ENCODE measurements around the gene PIP. TPM values are rescaled to one million over a fixed set of nuclear protein-coding genes. Genes with fewer than 3 reads are reported as not detected.

PIP gene
- total and polyA plus RNA-seq, 4 donors, result 1.5 to 43.4 (median 36.2) TPM

- TF ChIP-seq CTCF (IDR thresholded peaks at IDR 0.05; ENCODE audit: control extremely low read depth, extremely low read depth), result no peak
- no peak overlapping the region for H3K27ac ChIP-seq (ENCODE audit: low read depth in 1 of 2, low read length in 1 of 2)
- ATAC-seq (ENCODE audit: insufficient read depth, low FRiP score) (no peak), DNase-seq (no peak)
- peaks cover 0 to 3% (median 0%) of the 10 kb centered on the region in 3 donors for H3K27me3 ChIP-seq (ENCODE audit: control insufficient read depth in 3 of 3, insufficient read depth in 3 of 3, low read length in 2 of 3)
- no peaks in the 10 kb centered on the region for H3K4me1 ChIP-seq (ENCODE audit: control insufficient read depth in 5 of 5, insufficient read depth in 5 of 5, low read length in 5 of 5)
- no peak overlapping the region for H3K4me3 ChIP-seq
- H3K36me3 ChIP-seq (ENCODE audit: control insufficient read depth in 4 of 4, insufficient read depth in 4 of 4, low read length in 4 of 4), result no peaks in the 10 kb centered on the region
- no peak overlapping the region for H3K9ac ChIP-seq (ENCODE audit: insufficient read depth in 1 of 2, low read length in 2 of 2)
- peaks cover 0 to 2% (median 1%) of the 10 kb centered on the region in 4 donors for H3K9me3 ChIP-seq (ENCODE audit: control insufficient read depth in 4 of 4, insufficient read depth in 3 of 4, low read length in 3 of 4)
These were observed 2.4 kb upstream of the PIP start for GRCh38 chr7:143129477-143129876.

- H3K36me3 ChIP-seq (ENCODE audit: control insufficient read depth in 4 of 4, insufficient read depth in 4 of 4, low read length in 4 of 4), result no peaks in the 10 kb centered on the region
- no peak for TF ChIP-seq CTCF (IDR thresholded peaks at IDR 0.05; ENCODE audit: control extremely low read depth, extremely low read depth)
- H3K27ac ChIP-seq (ENCODE audit: low read depth in 1 of 2, low read length in 1 of 2), result no peak overlapping the region
- ATAC-seq (ENCODE audit: insufficient read depth, low FRiP score), result no peak
- no peak for DNase-seq
- no peak overlapping the region for H3K9ac ChIP-seq (ENCODE audit: insufficient read depth in 1 of 2, low read length in 2 of 2)
- H3K4me1 ChIP-seq (ENCODE audit: control insufficient read depth in 5 of 5, insufficient read depth in 5 of 5, low read length in 5 of 5), result no peaks in the 10 kb centered on the region
- peaks cover 0 to under 1% (median under 1%) of the 10 kb centered on the region in 4 donors for H3K9me3 ChIP-seq (ENCODE audit: control insufficient read depth in 4 of 4, insufficient read depth in 3 of 4, low read length in 3 of 4)
- H3K4me3 ChIP-seq, result no peak overlapping the region
- peaks cover 0 to 3% (median 0%) of the 10 kb centered on the region in 3 donors for H3K27me3 ChIP-seq (ENCODE audit: control insufficient read depth in 3 of 3, insufficient read depth in 3 of 3, low read length in 2 of 3)
These were observed 1.3 kb upstream of the PIP start for GRCh38 chr7:143130541-143130940.

- Histone ChIP-seq H3K36me3 (ENCODE audit: control insufficient read depth in 4 of 4, insufficient read depth in 4 of 4, low read length in 4 of 4) (no peaks in the 10 kb centered on the region), H3K27ac (ENCODE audit: low read depth in 1 of 2, low read length in 1 of 2) (no peak overlapping the region), H3K27me3 (ENCODE audit: control insufficient read depth in 3 of 3, insufficient read depth in 3 of 3, low read length in 2 of 3) (no peaks in the 10 kb centered on the region), H3K9ac (ENCODE audit: insufficient read depth in 1 of 2, low read length in 2 of 2) (no peak overlapping the region), H3K4me1 (ENCODE audit: control insufficient read depth in 5 of 5, insufficient read depth in 5 of 5, low read length in 5 of 5) (no peaks in the 10 kb centered on the region), H3K9me3 (ENCODE audit: control insufficient read depth in 4 of 4, insufficient read depth in 3 of 4, low read length in 3 of 4) (peaks cover 0 to 4% (median 0%) of the 10 kb centered on the region in 4 donors), H3K4me3 (no peak overlapping the region)
- no peak for TF ChIP-seq CTCF (IDR thresholded peaks at IDR 0.05; ENCODE audit: control extremely low read depth, extremely low read depth)
- DNase-seq (no peak), ATAC-seq (ENCODE audit: insufficient read depth, low FRiP score) (no peak)
These were observed 15.2 kb downstream of the PIP start for GRCh38 chr7:143147070-143147469.

GRCh38 chr7:143148050-143148449, 16.2 kb downstream of the PIP start:
- Histone ChIP-seq H3K9me3 (ENCODE audit: control insufficient read depth in 4 of 4, insufficient read depth in 3 of 4, low read length in 3 of 4) (peaks cover 0 to 4% (median under 1%) of the 10 kb centered on the region in 4 donors), H3K27me3 (ENCODE audit: control insufficient read depth in 3 of 3, insufficient read depth in 3 of 3, low read length in 2 of 3) (no peaks in the 10 kb centered on the region), H3K9ac (ENCODE audit: insufficient read depth in 1 of 2, low read length in 2 of 2) (no peak overlapping the region), H3K36me3 (ENCODE audit: control insufficient read depth in 4 of 4, insufficient read depth in 4 of 4, low read length in 4 of 4) (no peaks in the 10 kb centered on the region), H3K27ac (ENCODE audit: low read depth in 1 of 2, low read length in 1 of 2) (no peak overlapping the region), H3K4me3 (no peak overlapping the region), H3K4me1 (ENCODE audit: control insufficient read depth in 5 of 5, insufficient read depth in 5 of 5, low read length in 5 of 5) (no peaks in the 10 kb centered on the region)
- no peak for ATAC-seq (ENCODE audit: insufficient read depth, low FRiP score)
- WGBS, 2 donors, result 69 to 88% methylated on average over 4 of the region's 4 CpGs
- no peak for TF ChIP-seq CTCF (IDR thresholded peaks at IDR 0.05; ENCODE audit: control extremely low read depth, extremely low read depth)
- no peak for DNase-seq

All from lung (tissue), 12 donors.